Measurements from ENCODE around the gene ERVK3-1. TPM values are rescaled to one million over a fixed set of nuclear protein-coding genes. Genes with fewer than 3 reads are reported as not detected.
A peak's percentile ranks its signal among the peaks of the same experiment; 100 is the strongest.

ERVK3-1 gene
- polyA plus RNA-seq, 3 donors = 34.6 to 61.5 (median 38.8) TPM

DNA sequence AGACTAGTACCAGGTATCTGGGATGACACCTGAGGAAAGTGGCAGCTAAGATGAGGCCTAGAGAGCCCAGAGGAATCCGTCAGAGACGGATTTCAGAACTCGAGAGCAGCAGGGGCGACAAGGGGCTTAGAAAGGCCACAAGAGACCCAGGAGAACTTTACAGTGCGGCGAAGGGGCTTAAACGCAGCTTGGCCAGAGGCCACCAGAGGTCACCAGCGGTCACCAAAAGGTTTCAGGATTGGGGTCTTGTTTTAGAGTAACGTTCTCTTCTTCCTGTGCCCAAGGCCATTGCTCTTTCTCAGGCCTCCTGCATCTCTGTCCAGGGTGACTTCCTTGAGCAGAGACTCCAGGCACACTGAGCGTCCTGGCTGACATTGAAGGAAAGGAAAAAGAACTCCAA, 23.8 kb downstream of the ERVK3-1 start:
- Histone ChIP-seq H3K36me3 (replicated peaks in 1 of 2; ENCODE audit: control insufficient read depth in 1 of 2, insufficient read depth in 2 of 2, low read length in 2 of 2) (no peaks in the 10 kb centered on the region), H3K79me2 (ENCODE audit: insufficient read depth, low read length) (peaks cover 20% of the 10 kb centered on the region), H3K27ac (ENCODE audit: low read depth in 1 of 2, low read length in 2 of 2) (peak overlapping the region in 1 of 2 donors; percentile 97), H3K9me3 (replicated peaks in 1 of 2; ENCODE audit: control insufficient read depth in 1 of 2, insufficient read depth in 1 of 2, low read length in 2 of 2) (no peaks in the 10 kb centered on the region), H4K20me1 (ENCODE audit: insufficient read depth, low read length) (no peaks in the 10 kb centered on the region), H2AFZ (ENCODE audit: insufficient read depth, low read depth, low read length, poor library complexity, severe bottlenecking) (no peak overlapping the region), H3K4me3 (replicated peaks in 1 of 3; ENCODE audit: low read depth in 2 of 3, low read length in 3 of 3) (no peak overlapping the region), H3K4me1 (ENCODE audit: control insufficient read depth in 1 of 2, insufficient read depth in 2 of 2, low read length in 2 of 2) (peaks cover 18 to 19% of the 10 kb centered on the region in 2 donors), H3K27me3 (ENCODE audit: control insufficient read depth in 2 of 2, insufficient read depth in 2 of 2, low read length in 2 of 2) (no peaks in the 10 kb centered on the region), H3K9ac (ENCODE audit: insufficient read depth, low read length, poor library complexity, severe bottlenecking) (no peak overlapping the region), H3K4me2 (replicated peaks; ENCODE audit: extremely low read depth, low read length, poor library complexity, severe bottlenecking) (no peak overlapping the region)
- H3K4me1 Mint-ChIP-seq = peaks cover 6% of the 10 kb centered on the region
- intact Hi-C loops (cut with micrococcal nuclease) = loop anchor here in 1 of 2 donors (5.0 kb wide), 1 partner anchor 78 kb away; the partner anchor contains the start of gene ZNF584
- H3K4me3 Mint-ChIP-seq = no peak overlapping the region
- 70% methylated on average over 9 of the region's 10 CpGs for WGBS (ENCODE audit: insufficient coverage)
- no peak for DNase-seq
- H3K27me3 Mint-ChIP-seq (ENCODE audit: low read depth in 3 of 3) = no peaks in the 10 kb centered on the region
- no peaks in the 10 kb centered on the region for H3K36me3 Mint-ChIP-seq
- H3K9me3 Mint-ChIP-seq = no peaks in the 10 kb centered on the region
- no peak for TF ChIP-seq CTCF (IDR thresholded peaks at IDR 0.05)
- peak overlapping the region in 1 of 7 donors; percentile 56 for H3K27ac Mint-ChIP-seq

DNA sequence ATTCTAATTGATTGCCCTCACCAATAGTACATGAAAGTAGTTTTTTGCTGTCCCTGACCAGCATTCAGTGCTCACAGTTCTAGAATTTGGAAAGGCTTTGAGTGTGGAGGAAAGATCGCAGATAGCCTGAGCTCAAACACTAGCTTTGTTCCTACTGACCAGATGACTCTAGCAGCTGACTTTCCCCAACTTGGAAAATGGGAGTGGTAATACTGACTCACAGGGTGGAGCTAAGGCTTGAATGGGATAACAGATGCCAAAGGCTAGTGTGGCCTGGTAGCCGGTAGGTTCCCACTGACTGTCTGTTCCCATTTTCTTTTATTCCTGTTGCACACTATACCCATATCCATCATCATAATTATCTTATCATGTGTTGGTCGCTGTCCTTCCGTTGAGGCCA, 25.3 kb downstream of the ERVK3-1 start:
- H3K79me2 ChIP-seq (ENCODE audit: insufficient read depth, low read length) = peaks cover 20% of the 10 kb centered on the region
- Mint-ChIP-seq H3K9me3 (no peaks in the 10 kb centered on the region), H3K27me3 (ENCODE audit: low read depth in 3 of 3) (no peaks in the 10 kb centered on the region), H3K27ac (no peak overlapping the region), H3K4me1 (peaks cover 6% of the 10 kb centered on the region), H3K4me3 (no peak overlapping the region), H3K36me3 (peaks cover 10% of the 10 kb centered on the region in 2 donors)
- H3K4me2 ChIP-seq (replicated peaks; ENCODE audit: extremely low read depth, low read length, poor library complexity, severe bottlenecking) = no peak overlapping the region
- H3K9me3 ChIP-seq (replicated peaks in 1 of 2; ENCODE audit: control insufficient read depth in 1 of 2, insufficient read depth in 1 of 2, low read length in 2 of 2) = no peaks in the 10 kb centered on the region
- H3K4me3 ChIP-seq (replicated peaks in 1 of 3; ENCODE audit: low read depth in 2 of 3, low read length in 3 of 3) = no peak overlapping the region
- TF ChIP-seq CTCF (IDR thresholded peaks at IDR 0.05) = no peak
- H3K36me3 ChIP-seq (replicated peaks in 1 of 2; ENCODE audit: control insufficient read depth in 1 of 2, insufficient read depth in 2 of 2, low read length in 2 of 2) = peaks cover 6 to 8% of the 10 kb centered on the region in 2 donors
- H3K9ac ChIP-seq (ENCODE audit: insufficient read depth, low read length, poor library complexity, severe bottlenecking) = no peak overlapping the region
- no peaks in the 10 kb centered on the region for H3K27me3 ChIP-seq (ENCODE audit: control insufficient read depth in 2 of 2, insufficient read depth in 2 of 2, low read length in 2 of 2)
- intact Hi-C loops (cut with micrococcal nuclease) = no loop called here
- WGBS (ENCODE audit: insufficient coverage) = 93% methylated on average over 3 of the region's 4 CpGs
- no peak overlapping the region for H3K27ac ChIP-seq (ENCODE audit: low read depth in 1 of 2, low read length in 2 of 2)
- DNase-seq = no peak
- H3K4me1 ChIP-seq (ENCODE audit: control insufficient read depth in 1 of 2, insufficient read depth in 2 of 2, low read length in 2 of 2) = peaks cover 18 to 19% of the 10 kb centered on the region in 2 donors
- no peak overlapping the region for H2AFZ ChIP-seq (ENCODE audit: insufficient read depth, low read depth, low read length, poor library complexity, severe bottlenecking)
- no peaks in the 10 kb centered on the region for H4K20me1 ChIP-seq (ENCODE audit: insufficient read depth, low read length)

Data from CD14-positive monocyte (primary cell).